ENCODE data around the gene CACTIN.
"Not testable (repeated sequence)": the region's sequence is repeated elsewhere in the genome, so short reads cannot be mapped to it uniquely, and the experiment has no call there.

Gene CACTIN

DNA sequence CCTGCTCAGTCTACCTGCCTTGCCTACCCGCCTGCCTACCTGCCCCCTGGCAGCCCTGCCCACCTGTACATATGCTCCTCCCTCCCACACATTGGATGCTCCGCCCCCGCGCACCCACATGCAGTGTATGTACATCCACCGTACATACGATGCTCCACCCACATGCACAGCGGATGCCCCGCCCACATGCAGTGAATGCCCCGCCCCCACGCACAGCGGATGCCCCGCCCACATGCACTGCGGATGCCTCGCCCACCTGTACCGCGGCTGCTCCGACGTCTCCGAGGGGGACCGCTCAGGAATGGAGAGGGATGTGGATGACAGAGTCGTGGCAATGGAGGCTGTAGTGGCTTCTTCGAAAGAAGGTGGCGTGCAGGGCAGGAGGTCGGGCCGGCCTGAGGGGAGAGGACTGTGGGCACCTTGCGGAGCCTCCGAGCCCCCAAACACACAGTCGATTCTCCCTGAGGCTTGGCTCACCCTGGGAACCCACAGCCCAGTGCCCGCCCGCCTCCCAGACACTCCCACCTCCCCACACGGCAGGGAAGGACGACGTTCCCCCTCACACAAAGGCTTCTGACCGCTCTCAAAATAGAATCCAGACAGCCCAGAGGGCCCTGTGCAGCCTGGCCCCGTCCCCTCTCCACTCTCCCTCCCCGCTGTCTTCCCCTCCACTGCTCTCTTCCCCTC is 16.5 kb upstream of the CACTIN start:
- H3K9me3 Mint-ChIP-seq, result no peaks in the 10 kb centered on the region
- H3K4me1 Mint-ChIP-seq, result no peaks in the 10 kb centered on the region
- peaks cover 5% of the 10 kb centered on the region for H3K36me3 Mint-ChIP-seq
- no peak overlapping the region for H3K27ac Mint-ChIP-seq
- H3K27me3 Mint-ChIP-seq, result no peaks in the 10 kb centered on the region
- no peak overlapping the region for H3K4me3 Mint-ChIP-seq

DNA sequence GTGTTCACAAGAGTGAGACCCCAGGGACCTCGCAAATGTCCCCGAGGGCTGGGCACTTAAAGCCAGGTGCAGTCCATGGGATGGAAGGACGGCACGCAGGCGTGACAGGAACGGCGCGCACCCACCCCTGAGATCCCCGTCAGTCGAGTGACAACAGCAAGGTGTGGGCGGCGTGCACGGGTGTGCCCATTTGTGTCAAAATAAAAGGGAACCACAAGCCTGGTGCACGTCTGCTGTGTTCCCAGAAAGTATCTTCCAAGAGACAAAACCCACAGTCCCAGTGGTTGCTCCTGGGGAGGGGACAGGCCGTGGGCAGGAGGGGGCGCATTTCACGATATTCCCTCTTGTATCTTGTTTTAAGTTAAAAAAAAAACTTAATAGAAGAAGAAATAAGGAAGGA is 15.7 kb upstream of the CACTIN start:
- H3K4me1 Mint-ChIP-seq, result no peaks in the 10 kb centered on the region
- no peaks in the 10 kb centered on the region for H3K9me3 Mint-ChIP-seq
- no peak overlapping the region for H3K27ac Mint-ChIP-seq
- no peaks in the 10 kb centered on the region for H3K27me3 Mint-ChIP-seq
- no peak overlapping the region for H3K4me3 Mint-ChIP-seq
- peaks cover 5% of the 10 kb centered on the region for H3K36me3 Mint-ChIP-seq

DNA sequence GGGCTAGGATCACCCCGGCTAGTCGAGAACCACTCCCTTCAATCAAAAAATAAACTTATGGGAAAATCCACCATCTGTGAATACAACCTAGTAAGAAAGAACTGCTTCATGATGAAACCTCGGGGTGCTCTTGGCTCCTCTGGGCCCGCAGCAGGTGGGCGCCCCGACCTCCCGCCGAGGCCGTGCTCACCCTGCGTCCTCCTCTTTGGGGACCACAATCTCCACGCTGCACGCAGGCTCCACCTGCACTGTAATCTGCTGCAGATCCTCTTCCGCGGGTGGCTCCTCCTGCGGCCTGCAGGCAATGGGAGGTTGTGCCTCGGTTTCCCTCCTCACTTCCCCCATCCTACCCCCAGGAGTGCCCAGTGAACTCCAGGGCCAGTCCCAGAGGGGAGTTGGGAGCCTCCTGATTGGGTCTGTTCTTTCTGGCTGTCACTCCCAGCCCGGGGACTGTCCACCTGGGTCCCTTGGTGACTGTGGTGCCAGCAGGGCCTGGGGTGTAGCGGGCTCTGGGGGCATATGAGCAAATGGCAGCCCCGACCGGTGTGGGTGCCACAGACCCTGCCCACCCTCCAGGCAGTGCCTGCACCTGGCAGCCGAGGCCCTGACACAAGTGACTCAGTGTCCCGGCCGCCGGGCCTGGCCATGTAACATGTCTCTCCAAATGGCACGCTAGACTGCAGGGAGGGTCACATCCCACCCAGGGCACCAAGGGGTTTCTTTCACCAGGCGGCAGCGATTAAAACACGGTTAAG is 15.1 kb upstream of the CACTIN start:
- H3K9me3 Mint-ChIP-seq, result no peaks in the 10 kb centered on the region
- no peak overlapping the region for H3K4me3 Mint-ChIP-seq
- H3K27me3 Mint-ChIP-seq, result no peaks in the 10 kb centered on the region
- H3K27ac Mint-ChIP-seq, result no peak overlapping the region
- H3K4me1 Mint-ChIP-seq, result no peaks in the 10 kb centered on the region
- peaks cover 5% of the 10 kb centered on the region for H3K36me3 Mint-ChIP-seq

DNA sequence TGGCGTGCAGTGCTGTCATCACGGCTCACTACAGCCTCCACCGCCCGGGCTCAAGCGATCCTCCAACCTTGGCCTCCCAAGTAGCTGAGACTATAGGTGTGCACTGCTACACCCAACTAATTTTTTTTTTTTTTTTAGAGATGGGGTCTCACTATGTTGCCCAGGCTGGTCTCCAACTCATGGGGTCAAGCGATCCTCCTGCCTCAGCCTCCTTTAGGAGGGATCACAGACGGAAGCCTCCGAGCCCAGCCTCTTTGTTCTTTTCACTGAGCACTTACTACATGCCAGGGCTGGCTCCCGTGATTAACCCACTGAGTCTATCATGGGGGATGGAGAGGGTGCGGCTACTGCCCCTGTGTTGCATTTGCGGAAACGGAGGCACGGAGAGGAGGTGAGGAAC is 12.9 kb upstream of the CACTIN start:
- Mint-ChIP-seq H3K4me1 (no peaks in the 10 kb centered on the region), H3K27ac (no peak overlapping the region), H3K27me3 (no peaks in the 10 kb centered on the region), H3K36me3 (peaks cover 5% of the 10 kb centered on the region), H3K9me3 (no peaks in the 10 kb centered on the region), H3K4me3 (no peak overlapping the region)

DNA sequence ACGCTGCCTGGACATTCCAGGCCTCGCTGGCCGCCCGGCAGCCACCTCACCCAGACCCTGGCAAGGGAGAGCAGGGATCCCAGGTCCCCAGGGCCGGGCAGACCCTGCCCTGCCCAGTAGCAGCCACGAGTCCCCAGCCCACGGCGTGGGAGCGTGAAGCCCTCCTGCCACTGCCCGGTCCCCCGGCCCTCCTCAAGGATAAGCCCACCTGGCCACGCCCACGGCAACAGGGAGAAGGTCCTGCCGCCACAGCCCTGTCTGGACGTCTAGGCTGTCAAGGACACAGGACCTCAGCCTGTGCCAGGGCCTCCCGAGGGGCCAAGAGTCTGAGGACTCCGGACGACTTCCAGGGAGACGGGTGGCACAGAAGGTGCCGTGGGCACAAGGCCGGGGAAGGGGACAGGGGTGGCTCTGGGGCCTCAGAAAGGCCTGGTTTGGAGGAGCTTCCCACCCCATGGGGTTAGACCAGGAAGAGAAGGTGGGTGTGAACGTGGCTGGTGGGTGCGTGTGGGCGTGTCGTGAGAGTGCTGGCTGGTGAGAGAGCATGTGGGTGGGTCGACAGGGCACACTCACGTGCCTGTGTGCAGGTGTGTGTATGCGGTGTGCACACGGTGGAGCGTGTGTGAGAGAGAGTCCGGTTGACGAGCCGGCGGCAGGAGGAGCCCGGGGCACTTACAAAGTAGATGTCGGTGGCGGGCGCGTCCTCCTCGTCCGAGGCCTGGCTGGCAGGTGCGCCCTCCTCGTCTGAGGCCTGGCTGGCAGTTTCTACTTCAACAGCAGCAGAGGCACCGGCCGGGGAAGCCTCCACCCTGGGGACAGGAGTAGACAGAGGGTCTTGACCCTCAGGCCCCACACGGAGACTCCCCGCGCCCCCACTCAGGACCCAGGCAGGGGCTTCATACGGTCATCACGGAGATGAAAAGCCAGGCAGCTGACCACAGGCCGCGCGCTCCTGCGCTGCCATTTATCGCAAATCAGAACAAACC is 11.9 kb upstream of the CACTIN start:
- H3K27ac Mint-ChIP-seq, result no peak overlapping the region
- no peak overlapping the region for H3K4me3 Mint-ChIP-seq
- no peaks in the 10 kb centered on the region for H3K4me1 Mint-ChIP-seq
- no peaks in the 10 kb centered on the region for H3K27me3 Mint-ChIP-seq
- H3K9me3 Mint-ChIP-seq, result no peaks in the 10 kb centered on the region
- peaks cover 5% of the 10 kb centered on the region for H3K36me3 Mint-ChIP-seq

DNA sequence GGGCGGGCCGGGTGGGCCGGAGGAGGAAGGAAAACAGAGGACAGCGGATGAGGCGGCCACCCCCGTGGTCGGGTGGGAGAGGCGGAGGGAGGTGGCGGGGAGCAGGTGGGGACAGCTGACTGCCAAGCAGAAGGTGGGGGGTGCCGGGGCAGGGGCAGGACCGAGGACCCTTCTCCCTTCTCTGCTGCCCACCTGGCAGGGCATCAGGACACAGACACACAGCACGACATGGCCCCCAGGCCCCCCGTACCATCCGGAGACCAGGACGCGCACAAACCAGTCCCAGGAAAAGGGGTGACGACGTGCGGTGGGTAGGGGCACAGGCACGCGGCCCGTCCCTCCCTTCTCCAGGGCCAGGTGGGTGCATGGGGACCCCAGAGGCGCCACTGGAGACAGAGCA is 11.0 kb upstream of the CACTIN start:
- Mint-ChIP-seq H3K27me3 (no peaks in the 10 kb centered on the region), H3K4me3 (no peak overlapping the region), H3K36me3 (peaks cover 5% of the 10 kb centered on the region), H3K4me1 (no peaks in the 10 kb centered on the region), H3K9me3 (no peaks in the 10 kb centered on the region), H3K27ac (no peak overlapping the region)

DNA sequence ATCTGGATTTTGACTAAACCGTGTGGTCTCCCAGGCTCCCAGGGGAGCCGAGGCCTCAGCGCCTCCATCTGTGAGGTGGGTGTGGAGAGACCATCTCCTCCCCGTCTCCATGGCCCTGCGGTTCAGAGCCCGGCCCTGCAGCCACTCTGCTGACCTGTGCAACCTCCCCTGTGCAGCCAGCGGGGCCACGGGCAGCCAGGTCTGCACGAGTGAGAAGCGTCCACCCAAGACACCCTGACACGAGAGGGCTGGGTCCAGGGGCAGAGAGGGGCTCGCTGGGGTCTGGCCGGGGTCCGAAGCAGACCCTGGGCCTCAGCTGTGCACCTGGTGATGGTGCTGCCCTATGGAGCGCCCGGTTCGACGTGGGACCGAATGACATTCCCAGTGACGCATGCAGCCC is 10.4 kb upstream of the CACTIN start:
- Mint-ChIP-seq H3K9me3 (no peaks in the 10 kb centered on the region), H3K4me3 (no peak overlapping the region), H3K27me3 (no peaks in the 10 kb centered on the region), H3K4me1 (no peaks in the 10 kb centered on the region), H3K36me3 (peaks cover 3% of the 10 kb centered on the region), H3K27ac (no peak overlapping the region)

DNA sequence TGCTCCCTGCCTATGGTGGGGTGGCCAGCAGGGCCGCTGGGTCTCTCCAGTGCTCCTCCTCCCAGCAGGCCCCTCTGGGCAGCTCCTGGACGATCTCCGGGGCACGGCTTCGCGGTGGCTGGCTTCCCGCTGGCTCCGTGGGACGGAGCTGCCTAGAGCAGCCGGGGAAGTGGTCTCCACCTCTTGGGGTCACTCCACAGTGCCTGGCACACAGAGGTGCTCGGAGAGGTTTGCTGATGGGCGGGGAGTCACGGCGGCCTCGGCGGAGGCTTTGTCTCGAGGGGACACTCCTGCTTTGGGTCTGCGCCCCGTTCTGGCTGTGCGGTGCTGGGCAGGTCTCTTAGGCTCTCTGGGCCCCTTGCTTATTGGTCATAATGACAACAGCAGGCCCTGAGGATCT is 9.9 kb upstream of the CACTIN start:
- no peaks in the 10 kb centered on the region for H3K27me3 Mint-ChIP-seq
- H3K4me3 Mint-ChIP-seq, result no peak overlapping the region

DNA sequence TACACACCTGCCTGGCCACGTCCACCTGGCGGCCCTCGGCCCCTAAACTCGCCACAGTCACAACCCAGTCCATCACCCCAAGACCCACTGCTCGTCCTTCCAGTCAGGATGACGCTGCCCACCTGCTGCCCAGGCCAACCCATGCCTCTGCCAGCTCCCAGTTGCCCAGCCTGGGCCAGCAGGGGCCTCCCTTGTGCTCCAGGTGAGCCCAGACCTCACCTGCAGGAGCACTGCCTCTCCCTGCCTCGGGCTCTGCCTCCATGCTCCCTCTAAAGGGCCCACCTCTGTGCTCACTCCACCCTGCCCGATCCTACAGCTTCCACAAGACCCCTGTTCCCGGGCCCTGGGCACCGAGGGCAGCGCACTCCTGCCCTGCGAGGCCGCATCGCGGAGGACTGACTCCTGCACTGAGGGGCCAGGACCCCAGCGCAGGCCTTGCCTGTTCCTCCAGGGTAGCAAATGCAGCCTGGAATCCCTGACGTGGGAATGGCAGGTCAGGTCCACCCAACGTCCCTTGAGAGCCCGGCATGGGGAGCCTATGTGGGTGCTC is 8.0 kb upstream of the CACTIN start:
- Mint-ChIP-seq H3K9me3 (no peaks in the 10 kb centered on the region), H3K36me3 (peaks cover 3% of the 10 kb centered on the region), H3K4me3 (no peak overlapping the region), H3K4me1 (no peaks in the 10 kb centered on the region), H3K27ac (no peak overlapping the region), H3K27me3 (no peaks in the 10 kb centered on the region)

More for the DNA sequence above, 9.9 kb upstream of the CACTIN start:
- no peak overlapping the region for H3K27ac Mint-ChIP-seq
- no peaks in the 10 kb centered on the region for H3K4me1 Mint-ChIP-seq
- peaks cover 3% of the 10 kb centered on the region for H3K36me3 Mint-ChIP-seq
- H3K9me3 Mint-ChIP-seq, result no peaks in the 10 kb centered on the region

DNA sequence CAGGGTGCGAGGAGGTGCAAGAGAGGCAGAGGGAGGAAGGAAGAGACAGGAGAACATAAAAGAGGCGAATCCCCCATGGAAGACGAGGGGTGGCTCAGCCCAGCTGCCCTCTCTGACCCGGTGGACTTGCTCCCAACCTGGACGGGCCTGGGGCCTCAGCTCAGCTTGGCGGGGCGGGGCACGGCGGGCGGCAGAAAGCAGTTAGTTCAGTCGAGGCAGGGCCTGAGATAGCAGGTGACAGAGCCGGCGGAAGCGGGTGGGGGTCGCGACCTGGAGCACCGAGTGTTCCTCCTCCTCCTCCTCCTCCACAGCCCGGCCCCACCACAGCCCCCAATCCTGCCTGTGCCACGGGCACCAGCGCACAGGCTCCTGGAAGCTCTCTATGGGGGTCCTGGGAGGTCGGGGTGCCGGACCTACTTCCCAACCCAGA is 7.0 kb upstream of the CACTIN start:
- Mint-ChIP-seq H3K36me3 (peaks cover 1% of the 10 kb centered on the region), H3K27me3 (no peaks in the 10 kb centered on the region), H3K9me3 (no peaks in the 10 kb centered on the region), H3K4me1 (no peaks in the 10 kb centered on the region), H3K27ac (no peak overlapping the region), H3K4me3 (no peak overlapping the region)

DNA sequence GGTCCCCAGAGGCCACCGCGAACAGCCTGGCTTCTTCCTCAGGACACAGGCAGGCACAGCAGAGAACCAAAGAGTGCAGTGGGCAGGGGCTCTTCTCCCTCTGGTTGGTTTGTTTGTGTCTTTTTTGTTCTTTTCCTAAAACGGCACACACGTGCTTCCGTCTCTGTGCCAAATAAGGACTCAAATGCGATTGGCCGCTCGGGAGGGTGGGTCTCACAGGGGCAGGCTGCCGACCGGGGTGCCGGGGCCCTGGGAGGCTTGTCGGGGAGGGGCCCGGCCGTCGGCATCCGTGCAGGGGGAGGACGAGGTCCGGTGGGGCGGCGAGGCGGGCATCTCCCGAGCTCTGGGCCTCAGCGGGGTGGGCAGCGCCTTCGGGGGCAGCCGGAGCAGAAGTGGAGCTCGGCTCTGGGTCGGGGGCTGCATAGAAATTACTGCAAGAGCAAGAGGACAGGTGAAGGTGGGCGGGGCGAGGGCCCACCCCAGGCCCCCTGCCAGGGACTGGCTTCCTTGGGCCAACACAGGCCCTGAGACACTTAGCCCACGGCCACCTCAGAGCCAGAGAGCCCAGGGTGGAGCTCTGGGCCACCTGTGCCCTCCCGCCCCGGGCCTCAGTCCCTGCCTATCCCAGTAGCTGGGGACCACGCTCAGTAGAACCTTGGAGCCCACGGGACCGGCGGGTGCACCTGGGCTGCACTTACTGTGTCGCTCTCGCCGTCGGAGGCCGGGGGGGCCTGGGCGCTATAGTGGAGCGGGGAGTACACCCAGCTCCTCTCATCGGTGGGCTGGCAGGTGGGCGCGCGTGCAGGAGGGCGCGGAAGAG is 6.4 kb upstream of the CACTIN start:
- Mint-ChIP-seq H3K36me3 (no peaks in the 10 kb centered on the region), H3K9me3 (no peaks in the 10 kb centered on the region), H3K4me3 (no peak overlapping the region), H3K27me3 (no peaks in the 10 kb centered on the region), H3K27ac (no peak overlapping the region), H3K4me1 (no peaks in the 10 kb centered on the region)

DNA sequence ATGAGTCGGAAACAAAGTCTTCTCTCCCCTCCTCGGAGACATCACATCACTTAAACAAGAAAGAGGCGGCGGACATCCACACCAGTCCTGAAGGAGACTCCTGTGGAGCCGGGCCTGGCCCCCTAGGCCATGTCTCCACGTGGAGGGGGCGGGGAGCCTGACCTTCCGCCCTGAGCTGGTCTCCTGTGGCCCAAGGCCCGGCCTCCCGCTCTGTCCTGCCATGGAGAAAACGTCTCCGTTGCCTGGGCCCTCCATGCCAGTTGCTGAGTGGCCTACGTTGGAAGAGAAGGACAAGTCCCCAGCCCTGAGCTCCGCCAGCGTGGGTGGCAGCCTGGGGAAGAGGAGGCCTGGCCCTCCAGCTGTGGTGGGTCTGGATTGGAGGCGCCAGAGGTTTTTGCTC is 5.5 kb upstream of the CACTIN start:
- H3K9me3 Mint-ChIP-seq, result no peaks in the 10 kb centered on the region
- H3K4me1 Mint-ChIP-seq, result peaks cover 6% of the 10 kb centered on the region
- no peaks in the 10 kb centered on the region for H3K27me3 Mint-ChIP-seq
- H3K4me3 Mint-ChIP-seq, result no peak overlapping the region
- no peaks in the 10 kb centered on the region for H3K36me3 Mint-ChIP-seq
- no peak overlapping the region for H3K27ac Mint-ChIP-seq

DNA sequence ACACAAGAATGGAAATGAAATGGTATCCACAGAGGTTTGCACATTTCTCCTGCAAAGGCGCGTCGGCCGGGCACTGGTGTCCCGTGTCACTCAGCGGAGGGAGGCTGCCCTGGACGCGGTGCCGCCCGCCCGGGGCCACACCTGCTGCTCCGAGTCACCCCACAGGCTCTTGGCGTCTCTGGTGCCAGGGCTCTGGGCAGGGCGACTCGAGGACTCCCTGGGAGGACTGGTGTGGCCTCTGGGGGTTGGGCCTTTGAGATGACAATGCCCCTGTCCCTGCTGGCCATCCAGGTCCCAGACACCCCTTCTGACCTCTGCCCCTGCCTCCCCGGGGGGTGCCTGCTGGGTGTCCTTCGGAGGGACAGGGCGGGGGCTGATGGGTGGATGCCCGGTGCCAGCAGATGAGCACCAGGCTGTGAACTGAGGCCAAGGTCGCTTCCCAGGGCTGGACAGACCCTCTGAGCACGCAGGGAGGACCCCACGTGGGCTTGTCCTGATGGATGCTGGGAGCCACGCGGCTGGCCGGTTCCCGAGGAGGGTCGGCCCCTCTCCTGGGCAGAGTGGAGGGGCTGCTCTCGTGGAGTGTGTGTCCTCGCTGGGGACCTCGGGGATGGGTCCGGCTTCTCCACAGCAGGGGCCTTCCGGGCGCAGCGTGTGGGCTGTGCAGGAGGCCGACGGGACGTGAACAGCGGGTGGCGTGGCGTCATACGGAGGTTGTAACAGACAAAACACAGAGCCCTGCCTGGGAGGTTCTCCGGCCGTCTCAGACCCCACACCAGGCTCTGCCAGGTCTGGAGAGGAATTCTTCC is 4.7 kb upstream of the CACTIN start:
- Mint-ChIP-seq H3K4me3 (no peak overlapping the region), H3K9me3 (no peaks in the 10 kb centered on the region)

DNA sequence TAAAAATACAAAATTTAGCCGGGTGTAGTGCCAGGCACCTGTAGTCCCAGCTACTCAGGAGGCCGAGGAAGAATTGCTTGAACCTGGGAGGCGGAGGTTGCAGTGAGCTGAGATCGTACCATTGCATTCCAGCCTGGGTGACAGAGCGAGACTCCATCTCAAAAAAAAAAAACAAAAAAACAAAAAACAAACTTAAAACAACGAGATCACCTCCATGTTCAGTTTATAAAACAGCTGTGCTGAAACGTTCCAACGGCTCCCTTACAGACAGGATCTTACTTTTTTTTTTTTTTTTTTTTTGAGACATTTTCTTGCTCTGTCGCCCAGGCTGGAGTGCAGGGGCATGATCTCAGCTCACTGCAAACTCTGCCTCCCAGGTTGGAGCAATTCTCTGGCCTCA is 2.2 kb upstream of the CACTIN start:
- not testable (repeated sequence) for H3K27ac Mint-ChIP-seq, H3K4me3 Mint-ChIP-seq, H3K27me3 Mint-ChIP-seq, H3K9me3 Mint-ChIP-seq, H3K36me3 Mint-ChIP-seq
- peaks cover 27% of the 10 kb centered on the region for H3K4me1 Mint-ChIP-seq

More for the DNA sequence above, 4.7 kb upstream of the CACTIN start:
- no peaks in the 10 kb centered on the region for H3K27me3 Mint-ChIP-seq
- no peak overlapping the region for H3K27ac Mint-ChIP-seq
- no peaks in the 10 kb centered on the region for H3K36me3 Mint-ChIP-seq
- peaks cover 10% of the 10 kb centered on the region for H3K4me1 Mint-ChIP-seq

All from activated naive CD4-positive, alpha-beta T cell treated with anti-CD3 and anti-CD28 coated beads, Interleukin-2, amount 50 U/mL, for 24 hours (primary cell).